GM15510 (cell line): ENCODE results near the gene PISD.
A peak's percentile ranks its signal among the peaks of the same experiment; 100 is the strongest.

ENCODE experiments used
- POLR2A ChIP-seq: IDR thresholded peaks from 3 replicates; pipeline ENCODE4 v1.6.1; 2011; ENCODE audit warnings: borderline replicate concordance; ENCODE audit not compliant: insufficient read length; ENCODE audit errors: extremely low read depth

Gene PISD

GRCh38 chr22:31653944-31654343 lies 8.1 kb downstream of the PISD start:
- no peak for TF ChIP-seq POLR2A

GRCh38 chr22:31652911-31653684 lies 8.9 kb downstream of the PISD start:
- TF ChIP-seq POLR2A = no peak

GRCh38 chr22:31652088-31652487 lies 9.9 kb downstream of the PISD start:
- TF ChIP-seq POLR2A = no peak

GRCh38 chr22:31651664-31652063 lies 10.4 kb downstream of the PISD start:
- TF ChIP-seq POLR2A = no peak

- TF ChIP-seq POLR2A = no peak
These were observed 11.6 kb downstream of the PISD start for GRCh38 chr22:31650391-31650790.

- no peak for TF ChIP-seq POLR2A
These were observed 14.3 kb downstream of the PISD start for GRCh38 chr22:31647523-31648320.

GRCh38 chr22:31647066-31647465 lies 14.9 kb downstream of the PISD start:
- no peak for TF ChIP-seq POLR2A

GRCh38 chr22:31646186-31647019 lies 15.6 kb downstream of the PISD start:
- TF ChIP-seq POLR2A = no peak

- TF ChIP-seq POLR2A = no peak
These were observed 22.5 kb downstream of the PISD start for GRCh38 chr22:31639436-31640039.

GRCh38 chr22:31637891-31638618 lies 24.0 kb downstream of the PISD start:
- peak; percentile 54 for TF ChIP-seq POLR2A

- peak; percentile 46 for TF ChIP-seq POLR2A
These were observed 24.5 kb downstream of the PISD start for GRCh38 chr22:31637447-31637890.

GRCh38 chr22:31635638-31636306 lies 26.2 kb downstream of the PISD start:
- no peak for TF ChIP-seq POLR2A

- TF ChIP-seq POLR2A = no peak
These were observed 30.6 kb downstream of the PISD start for GRCh38 chr22:31631436-31631835.

GRCh38 chr22:31630331-31631329 lies 31.4 kb downstream of the PISD start:
- TF ChIP-seq POLR2A = peak; percentile 21
